ENCODE results near the gene THOP1.
A peak's percentile ranks its signal among the peaks of the same experiment; 100 is the strongest.
"Not testable (repeated sequence)": the region's sequence is repeated elsewhere in the genome, so short reads cannot be mapped to it uniquely, and the experiment has no call there.

THOP1 gene

GRCh38 chr19:2809387-2810140 lies 24.3 kb downstream of the THOP1 start:
- peaks cover 4% of the 10 kb centered on the region for H3K36me3 ChIP-seq (ENCODE audit: insufficient read depth, low read length)
- H3K9me3 ChIP-seq (ENCODE audit: control insufficient read depth, insufficient read depth, low read length) = no peaks in the 10 kb centered on the region
- H3K4me1 ChIP-seq (ENCODE audit: insufficient read depth, low read length) = no peaks in the 10 kb centered on the region
- H3K9ac ChIP-seq (ENCODE audit: low read depth, low read length) = no peak overlapping the region

GRCh38 chr19:2810141-2811091 lies 25.1 kb downstream of the THOP1 start:
- Histone ChIP-seq H3K9ac (ENCODE audit: low read depth, low read length) (no peak overlapping the region), H3K36me3 (ENCODE audit: insufficient read depth, low read length) (peaks cover 4% of the 10 kb centered on the region; the same call in 1 of the 2 replicates), H3K4me1 (ENCODE audit: insufficient read depth, low read length) (no peaks in the 10 kb centered on the region), H3K9me3 (ENCODE audit: control insufficient read depth, insufficient read depth, low read length) (no peaks in the 10 kb centered on the region)

- Histone ChIP-seq H3K9ac (ENCODE audit: low read depth, low read length) (no peak overlapping the region), H3K4me1 (ENCODE audit: insufficient read depth, low read length) (no peaks in the 10 kb centered on the region), H3K9me3 (ENCODE audit: control insufficient read depth, insufficient read depth, low read length) (no peaks in the 10 kb centered on the region), H3K36me3 (ENCODE audit: insufficient read depth, low read length) (peaks cover 4% of the 10 kb centered on the region; the same call in 1 of the 2 replicates)
Measured at GRCh38 chr19:2811221-2811722, 26.0 kb downstream of the THOP1 start.

- Histone ChIP-seq H3K9ac (ENCODE audit: low read depth, low read length) (no peak overlapping the region), H3K9me3 (ENCODE audit: control insufficient read depth, insufficient read depth, low read length) (no peaks in the 10 kb centered on the region), H3K36me3 (ENCODE audit: insufficient read depth, low read length) (0 out of 2 replicates have a peak, but pooled peaks cover 4% of the 10 kb centered on the region), H3K4me1 (ENCODE audit: insufficient read depth, low read length) (no peaks in the 10 kb centered on the region)
Measured at GRCh38 chr19:2811735-2812413, 26.6 kb downstream of the THOP1 start.

- Histone ChIP-seq H3K9ac (ENCODE audit: low read depth, low read length) (no peak overlapping the region), H3K36me3 (ENCODE audit: insufficient read depth, low read length) (0 out of 2 replicates have a peak, but pooled peaks cover 4% of the 10 kb centered on the region)
Measured at GRCh38 chr19:2812414-2813234, 27.3 kb downstream of the THOP1 start.

GRCh38 chr19:2813235-2814160 lies 28.2 kb downstream of the THOP1 start:
- H3K9ac ChIP-seq (ENCODE audit: low read depth, low read length) = no peak overlapping the region
- H3K9me3 ChIP-seq (ENCODE audit: control insufficient read depth, insufficient read depth, low read length) = no peaks in the 10 kb centered on the region
- no peaks in the 10 kb centered on the region for H3K4me1 ChIP-seq (ENCODE audit: insufficient read depth, low read length)
- 0 out of 2 replicates have a peak, but pooled peaks cover 4% of the 10 kb centered on the region for H3K36me3 ChIP-seq (ENCODE audit: insufficient read depth, low read length)

More at GRCh38 chr19:2812414-2813234, 27.3 kb downstream of the THOP1 start:
- Histone ChIP-seq H3K9me3 (ENCODE audit: control insufficient read depth, insufficient read depth, low read length) (no peaks in the 10 kb centered on the region), H3K4me1 (ENCODE audit: insufficient read depth, low read length) (no peaks in the 10 kb centered on the region)

GRCh38 chr19:2814426-2814825 lies 29.1 kb downstream of the THOP1 start:
- H3K36me3 ChIP-seq (ENCODE audit: insufficient read depth, low read length) = no peaks in the 10 kb centered on the region

GRCh38 chr19:2815191-2815614 lies 29.9 kb downstream of the THOP1 start:
- Histone ChIP-seq H3K9ac (ENCODE audit: low read depth, low read length) (no peak overlapping the region), H3K36me3 (ENCODE audit: insufficient read depth, low read length) (no peaks in the 10 kb centered on the region), H3K9me3 (ENCODE audit: control insufficient read depth, insufficient read depth, low read length) (no peaks in the 10 kb centered on the region), H3K4me1 (ENCODE audit: insufficient read depth, low read length) (no peaks in the 10 kb centered on the region)

More at GRCh38 chr19:2814426-2814825, 29.1 kb downstream of the THOP1 start:
- H3K9ac ChIP-seq (ENCODE audit: low read depth, low read length) = no peak overlapping the region
- no peaks in the 10 kb centered on the region for H3K4me1 ChIP-seq (ENCODE audit: insufficient read depth, low read length)
- no peaks in the 10 kb centered on the region for H3K9me3 ChIP-seq (ENCODE audit: control insufficient read depth, insufficient read depth, low read length)

GRCh38 chr19:2815923-2816322 lies 30.6 kb downstream of the THOP1 start:
- H3K9ac ChIP-seq (ENCODE audit: low read depth, low read length) = no peak overlapping the region
- no peaks in the 10 kb centered on the region for H3K4me1 ChIP-seq (ENCODE audit: insufficient read depth, low read length)
- H3K36me3 ChIP-seq (ENCODE audit: insufficient read depth, low read length) = no peaks in the 10 kb centered on the region
- no peaks in the 10 kb centered on the region for H3K9me3 ChIP-seq (ENCODE audit: control insufficient read depth, insufficient read depth, low read length)

GRCh38 chr19:2816641-2817040 lies 31.3 kb downstream of the THOP1 start:
- Histone ChIP-seq H3K9me3 (ENCODE audit: control insufficient read depth, insufficient read depth, low read length) (no peaks in the 10 kb centered on the region), H3K36me3 (ENCODE audit: insufficient read depth, low read length) (no peaks in the 10 kb centered on the region), H3K4me1 (ENCODE audit: insufficient read depth, low read length) (no peaks in the 10 kb centered on the region), H3K9ac (ENCODE audit: low read depth, low read length) (no peak overlapping the region)

- H3K36me3 ChIP-seq (ENCODE audit: insufficient read depth, low read length); H3K9me3 ChIP-seq (ENCODE audit: control insufficient read depth, insufficient read depth, low read length); H3K9ac ChIP-seq (ENCODE audit: low read depth, low read length); H3K4me1 ChIP-seq (ENCODE audit: insufficient read depth, low read length): not testable (repeated sequence)
Measured at GRCh38 chr19:2817237-2817829, 32.0 kb downstream of the THOP1 start.

GRCh38 chr19:2819540-2820111 lies 34.3 kb downstream of the THOP1 start, which contains the start of gene ZNF554:
ZNF554 (plus strand) TSS chr19:2819868; CDS start chr19:2820072, 204 bp downstream.
- H3K4me1 ChIP-seq (ENCODE audit: insufficient read depth, low read length) = no peaks in the 10 kb centered on the region
- H3K9me3 ChIP-seq (ENCODE audit: control insufficient read depth, insufficient read depth, low read length) = no peaks in the 10 kb centered on the region
- peak within 1 kb of the TSS; percentile 66 for H3K9ac ChIP-seq (ENCODE audit: low read depth, low read length)
- H3K36me3 ChIP-seq (ENCODE audit: insufficient read depth, low read length) = no peaks in the 10 kb centered on the region
